Neural progenitor cell (in vitro differentiated cells): ENCODE data around the gene UGT2B17.

ENCODE experiments used
- EZH2 ChIP-seq: fragments of 200-600 bp; sonication (generic); IDR thresholded peaks from 2 replicates; pipeline ENCODE4 v1.6.1; 2017; ENCODE audit warnings: antibody characterized with exemption, mild to moderate bottlenecking, moderate library complexity
- EZH2phosphoT487 ChIP-seq: fragments of 200-600 bp; sonication (generic); IDR thresholded peaks from 2 replicates; pipeline ENCODE4 v1.6.1; 2017; ENCODE audit warnings: antibody characterized with exemption
- TF ChIP-seq, protein P1 (sequence below): fragments of 200-600 bp; sonication (generic); IDR thresholded peaks from 2 replicates; pipeline ENCODE4 v1.5.1; 2017; ENCODE audit warnings: antibody characterized with exemption, mild to moderate bottlenecking

DNA sequence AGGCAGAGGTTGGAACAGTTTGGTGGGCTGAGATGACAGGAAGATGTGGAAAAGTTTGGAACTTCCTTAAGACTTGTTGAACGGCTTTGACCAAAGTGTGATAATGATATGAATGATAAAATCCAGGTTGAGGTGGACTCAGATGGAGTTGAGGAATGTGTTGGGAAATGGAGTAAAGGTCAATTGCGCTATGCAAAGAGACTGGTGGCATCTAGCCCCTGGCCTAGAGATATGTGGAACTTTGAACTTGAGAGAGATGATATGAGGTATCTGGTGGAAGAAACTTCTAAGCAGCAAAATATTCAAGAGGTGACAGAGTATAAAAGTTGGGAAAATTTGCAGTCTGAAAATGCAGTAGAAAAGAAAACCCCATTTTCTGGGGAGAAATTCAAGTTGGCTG lies 21.4 kb upstream of the UGT2B17 start:
- TF ChIP-seq, protein P1, sequence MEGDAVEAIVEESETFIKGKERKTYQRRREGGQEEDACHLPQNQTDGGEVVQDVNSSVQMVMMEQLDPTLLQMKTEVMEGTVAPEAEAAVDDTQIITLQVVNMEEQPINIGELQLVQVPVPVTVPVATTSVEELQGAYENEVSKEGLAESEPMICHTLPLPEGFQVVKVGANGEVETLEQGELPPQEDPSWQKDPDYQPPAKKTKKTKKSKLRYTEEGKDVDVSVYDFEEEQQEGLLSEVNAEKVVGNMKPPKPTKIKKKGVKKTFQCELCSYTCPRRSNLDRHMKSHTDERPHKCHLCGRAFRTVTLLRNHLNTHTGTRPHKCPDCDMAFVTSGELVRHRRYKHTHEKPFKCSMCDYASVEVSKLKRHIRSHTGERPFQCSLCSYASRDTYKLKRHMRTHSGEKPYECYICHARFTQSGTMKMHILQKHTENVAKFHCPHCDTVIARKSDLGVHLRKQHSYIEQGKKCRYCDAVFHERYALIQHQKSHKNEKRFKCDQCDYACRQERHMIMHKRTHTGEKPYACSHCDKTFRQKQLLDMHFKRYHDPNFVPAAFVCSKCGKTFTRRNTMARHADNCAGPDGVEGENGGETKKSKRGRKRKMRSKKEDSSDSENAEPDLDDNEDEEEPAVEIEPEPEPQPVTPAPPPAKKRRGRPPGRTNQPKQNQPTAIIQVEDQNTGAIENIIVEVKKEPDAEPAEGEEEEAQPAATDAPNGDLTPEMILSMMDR = no peak
- TF ChIP-seq EZH2 (no peak), EZH2phosphoT487 (no peak)
